ENCODE results near the gene CCDC85B.

The CCDC85B gene

DNA sequence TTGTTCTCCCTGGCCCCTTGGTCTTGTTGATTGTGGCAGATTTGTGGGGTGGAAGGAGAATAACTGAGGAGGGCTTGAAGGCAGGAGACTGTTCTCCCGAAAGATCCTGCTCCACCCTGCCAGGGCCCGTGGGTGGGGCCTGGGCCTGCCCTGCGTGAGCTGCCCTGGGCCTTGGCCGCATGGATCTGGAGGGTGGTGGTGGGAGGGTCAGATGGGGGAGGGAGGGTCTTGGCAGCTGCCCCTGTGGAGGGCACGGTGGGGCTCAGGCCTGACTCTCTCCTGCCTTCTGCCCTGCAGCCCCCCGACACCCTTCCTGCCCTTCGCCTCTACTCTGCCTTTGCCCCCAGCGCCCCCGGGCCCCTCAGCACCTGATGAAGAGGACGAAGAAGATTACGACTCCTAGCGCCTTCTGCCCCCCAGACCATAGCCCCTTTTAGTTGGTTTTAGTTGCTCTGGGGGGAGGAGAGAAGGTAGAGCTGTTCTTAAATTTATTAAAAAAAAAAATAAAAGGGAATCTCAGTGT, 30.6 kb downstream of the CCDC85B start:
- H3K79me2 ChIP-seq (ENCODE audit: insufficient read depth, low read length): no peaks in the 10 kb centered on the region
- H3K4me1 ChIP-seq (ENCODE audit: insufficient read depth, low read length, severe bottlenecking): peaks cover 24% of the 10 kb centered on the region
- no peak overlapping the region for H3K4me2 ChIP-seq (ENCODE audit: low read length)
- H3K27ac ChIP-seq (ENCODE audit: low read depth, low read length, poor library complexity, severe bottlenecking): no peak overlapping the region
- H4K20me1 ChIP-seq (ENCODE audit: insufficient read depth, low read length): no peaks in the 10 kb centered on the region
- no peak overlapping the region for H3K4me3 ChIP-seq (ENCODE audit: low read depth, low read length, poor library complexity, severe bottlenecking)
- H3K9me2 ChIP-seq (ENCODE audit: low read depth, low read length): no peaks in the 10 kb centered on the region
- H3K9me3 ChIP-seq (ENCODE audit: low read length): no peaks in the 10 kb centered on the region
- 0 out of 2 replicates have a peak, but pooled peaks cover 3% of the 10 kb centered on the region for H3K36me3 ChIP-seq (ENCODE audit: insufficient read depth, low read length)
- TF ChIP-seq, protein P1, sequence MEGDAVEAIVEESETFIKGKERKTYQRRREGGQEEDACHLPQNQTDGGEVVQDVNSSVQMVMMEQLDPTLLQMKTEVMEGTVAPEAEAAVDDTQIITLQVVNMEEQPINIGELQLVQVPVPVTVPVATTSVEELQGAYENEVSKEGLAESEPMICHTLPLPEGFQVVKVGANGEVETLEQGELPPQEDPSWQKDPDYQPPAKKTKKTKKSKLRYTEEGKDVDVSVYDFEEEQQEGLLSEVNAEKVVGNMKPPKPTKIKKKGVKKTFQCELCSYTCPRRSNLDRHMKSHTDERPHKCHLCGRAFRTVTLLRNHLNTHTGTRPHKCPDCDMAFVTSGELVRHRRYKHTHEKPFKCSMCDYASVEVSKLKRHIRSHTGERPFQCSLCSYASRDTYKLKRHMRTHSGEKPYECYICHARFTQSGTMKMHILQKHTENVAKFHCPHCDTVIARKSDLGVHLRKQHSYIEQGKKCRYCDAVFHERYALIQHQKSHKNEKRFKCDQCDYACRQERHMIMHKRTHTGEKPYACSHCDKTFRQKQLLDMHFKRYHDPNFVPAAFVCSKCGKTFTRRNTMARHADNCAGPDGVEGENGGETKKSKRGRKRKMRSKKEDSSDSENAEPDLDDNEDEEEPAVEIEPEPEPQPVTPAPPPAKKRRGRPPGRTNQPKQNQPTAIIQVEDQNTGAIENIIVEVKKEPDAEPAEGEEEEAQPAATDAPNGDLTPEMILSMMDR (IDR thresholded peaks at IDR 0.05; ENCODE audit: low read length): no peak
- TF ChIP-seq EZH2 (IDR thresholded peaks at IDR 0.05; ENCODE audit: borderline replicate concordance, low read length): no peak
- H3K27me3 ChIP-seq (ENCODE audit: insufficient read depth, low read length): no peaks in the 10 kb centered on the region
- no peaks in the 10 kb centered on the region for H3F3A ChIP-seq (ENCODE audit: insufficient read depth, low read length)
- H3K9ac ChIP-seq (ENCODE audit: low read length): no peak overlapping the region
- H2AFZ ChIP-seq (ENCODE audit: low read length): no peak overlapping the region

DNA sequence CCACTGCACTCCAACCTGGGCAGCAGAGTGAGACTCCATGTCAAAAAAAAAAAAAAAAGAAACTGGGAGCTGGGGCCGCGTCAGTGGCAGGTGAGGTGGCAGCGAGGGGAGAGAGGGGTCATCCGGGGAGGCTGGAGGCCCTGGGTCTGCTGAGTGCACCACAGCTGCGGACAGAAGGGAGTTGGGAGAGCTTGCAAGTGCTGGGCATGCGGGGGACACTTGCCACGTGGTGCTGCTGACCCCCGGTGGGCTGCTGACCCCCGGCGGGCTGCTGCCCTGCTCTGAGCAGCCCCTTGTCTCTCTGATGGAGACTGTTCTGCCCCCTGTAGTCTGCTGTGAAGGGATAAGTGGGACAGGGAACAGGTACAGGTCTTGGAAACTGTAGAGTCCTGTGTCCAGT, 31.4 kb downstream of the CCDC85B start:
- H3K27me3 ChIP-seq (ENCODE audit: insufficient read depth, low read length): no peaks in the 10 kb centered on the region
- peaks cover 24% of the 10 kb centered on the region for H3K4me1 ChIP-seq (ENCODE audit: insufficient read depth, low read length, severe bottlenecking)
- no peak overlapping the region for H3K4me3 ChIP-seq (ENCODE audit: low read depth, low read length, poor library complexity, severe bottlenecking)
- no peaks in the 10 kb centered on the region for H3K9me3 ChIP-seq (ENCODE audit: low read length)
- no peak overlapping the region for H3K9ac ChIP-seq (ENCODE audit: low read length)
- H3K9me2 ChIP-seq (ENCODE audit: low read depth, low read length): no peaks in the 10 kb centered on the region
- H3K79me2 ChIP-seq (ENCODE audit: insufficient read depth, low read length): no peaks in the 10 kb centered on the region
- no peaks in the 10 kb centered on the region for H3F3A ChIP-seq (ENCODE audit: insufficient read depth, low read length)
- TF ChIP-seq, protein P1 (IDR thresholded peaks at IDR 0.05; ENCODE audit: low read length): no peak
- no peak for TF ChIP-seq EZH2 (IDR thresholded peaks at IDR 0.05; ENCODE audit: borderline replicate concordance, low read length)
- H4K20me1 ChIP-seq (ENCODE audit: insufficient read depth, low read length): no peaks in the 10 kb centered on the region
- H3K36me3 ChIP-seq (ENCODE audit: insufficient read depth, low read length): 0 out of 2 replicates have a peak, but pooled peaks cover 3% of the 10 kb centered on the region
- H2AFZ ChIP-seq (ENCODE audit: low read length): no peak overlapping the region
- H3K27ac ChIP-seq (ENCODE audit: low read depth, low read length, poor library complexity, severe bottlenecking): no peak overlapping the region
- H3K4me2 ChIP-seq (ENCODE audit: low read length): no peak overlapping the region

DNA sequence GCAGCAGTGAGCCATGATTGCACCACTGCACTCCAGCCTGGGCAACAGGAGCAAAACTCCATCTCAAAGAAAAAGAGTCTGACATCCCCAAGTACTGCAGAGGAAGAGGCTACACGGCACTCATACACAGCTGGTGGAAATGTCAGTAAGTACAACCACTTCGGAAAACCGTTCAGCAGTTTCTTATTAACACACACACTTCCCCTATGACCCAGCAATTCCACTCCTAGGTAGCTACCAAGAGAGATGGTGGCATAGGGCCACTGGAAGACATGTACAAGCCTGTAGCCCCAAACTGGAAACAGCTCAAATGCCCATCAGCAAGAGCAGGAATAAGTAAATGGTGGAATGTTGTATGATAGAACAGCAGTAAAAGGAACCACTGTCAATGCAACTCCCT, 32.1 kb downstream of the CCDC85B start:
- H2AFZ ChIP-seq (ENCODE audit: low read length): no peak overlapping the region
- no peaks in the 10 kb centered on the region for H3K79me2 ChIP-seq (ENCODE audit: insufficient read depth, low read length)
- H3K9me3 ChIP-seq (ENCODE audit: low read length): no peaks in the 10 kb centered on the region
- no peaks in the 10 kb centered on the region for H3K27me3 ChIP-seq (ENCODE audit: insufficient read depth, low read length)
- no peak overlapping the region for H3K4me3 ChIP-seq (ENCODE audit: low read depth, low read length, poor library complexity, severe bottlenecking)
- no peak overlapping the region for H3K27ac ChIP-seq (ENCODE audit: low read depth, low read length, poor library complexity, severe bottlenecking)
- no peaks in the 10 kb centered on the region for H4K20me1 ChIP-seq (ENCODE audit: insufficient read depth, low read length)
- peaks cover 21% of the 10 kb centered on the region for H3K4me1 ChIP-seq (ENCODE audit: insufficient read depth, low read length, severe bottlenecking)
- TF ChIP-seq, protein P1 (IDR thresholded peaks at IDR 0.05; ENCODE audit: low read length): no peak
- TF ChIP-seq EZH2 (IDR thresholded peaks at IDR 0.05; ENCODE audit: borderline replicate concordance, low read length): no peak
- no peaks in the 10 kb centered on the region for H3K9me2 ChIP-seq (ENCODE audit: low read depth, low read length)
- 0 out of 2 replicates have a peak, but pooled peaks cover 3% of the 10 kb centered on the region for H3K36me3 ChIP-seq (ENCODE audit: insufficient read depth, low read length)
- no peak overlapping the region for H3K4me2 ChIP-seq (ENCODE audit: low read length)
- no peaks in the 10 kb centered on the region for H3F3A ChIP-seq (ENCODE audit: insufficient read depth, low read length)
- H3K9ac ChIP-seq (ENCODE audit: low read length): no peak overlapping the region
